ENCODE results near the gene SPEG. TPM values are rescaled to one million over a fixed set of nuclear protein-coding genes. Genes with fewer than 3 reads are reported as not detected.

Gene SPEG
- total and polyA plus RNA-seq, 2 of the 13 experiments (the other 11 are each of a cell fraction or from before 2014, with no cell fraction given): 0.18 to 0.24 TPM

- no peak overlapping the region for H3K9ac ChIP-seq (ENCODE audit: insufficient read depth, low read depth, low read length)
- ATAC-seq: no peak
- H3K4me3 ChIP-seq (replicated peaks in 1 of 3; ENCODE audit: insufficient read depth in 1 of 3, low read depth in 2 of 3, low read length in 3 of 3): no peak overlapping the region
- no peaks in the 10 kb centered on the region for H3K79me2 ChIP-seq (ENCODE audit: insufficient read depth, low read length)
- H3K36me3 ChIP-seq (replicated peaks in 1 of 2; ENCODE audit: control insufficient read depth in 1 of 2, insufficient read depth in 2 of 2, low read length in 2 of 2): no peaks in the 10 kb centered on the region
- no peak for DNase-seq (ENCODE audit: low spot score)
- ChIA-PET POLR2A (interaction anchor here (1.0 to 1.9 kb wide), 2 partner anchors 8 to 20 kb away, joined by 6 to 7 read pairs; partner anchors contain the start of gene GMPPA), CTCF (ENCODE audit: low intra/inter-chr PET ratio, low total read pairs) (no interaction called here)
- no peak overlapping the region for H3K27ac ChIP-seq (ENCODE audit: extremely low read length, insufficient read depth, low read length)
- in situ Hi-C loops (cut with HindIII; ENCODE audit: extremely low pct_ligation_motif_present, low pct_unique_long_range_greater_than_20kb): no loop called here
- no peak overlapping the region for H3K4me2 ChIP-seq (ENCODE audit: low read depth, low read length)
- BruUV-seq (replicated peaks): no TSS peak
- no peaks in the 10 kb centered on the region for H3K9me3 ChIP-seq (ENCODE audit: low read length)
- FAIRE-seq: no peak
- H2AFZ ChIP-seq (ENCODE audit: low read length): no peak overlapping the region
- peaks cover 29 to 96% of the 10 kb centered on the region in 2 experiments for H3K27me3 ChIP-seq (ENCODE audit: control insufficient read depth in 1 of 2, insufficient read depth in 2 of 2, low read length in 2 of 2)
- intact Hi-C loops (cut with micrococcal nuclease; ENCODE audit: unreplicated experiment): no loop called here
- H4K20me1 ChIP-seq (ENCODE audit: insufficient read depth, low read length): peaks cover 8% of the 10 kb centered on the region; the same call in 1 of the 2 replicates
- 18% methylated on average over 10 of the region's 10 CpGs for WGBS (ENCODE audit: low lambda C conversion rate)
- H3K4me1 ChIP-seq (ENCODE audit: insufficient read depth, low read length): peaks cover 36% of the 10 kb centered on the region; the same call in 1 of the 2 replicates
- no peak for TF ChIP-seq ZSCAN31 (CRISPR knock-in tag; IDR thresholded peaks at IDR 0.05; ENCODE audit: low read depth)
- TF ChIP-seq RFX1 (IDR thresholded peaks at IDR 0.05): no peak
- no peak for TF ChIP-seq ZMAT5 (CRISPR knock-in tag; IDR thresholded peaks at IDR 0.05; ENCODE audit: borderline replicate concordance, low read depth)
- TF ChIP-seq ZNF761 (CRISPR knock-in tag; conservative IDR thresholded peaks at IDR 0.05): no peak
- no peak for TF ChIP-seq ARID4A (CRISPR knock-in tag; IDR thresholded peaks at IDR 0.05; ENCODE audit: borderline replicate concordance)
- no peak for TF ChIP-seq SKI (IDR thresholded peaks at IDR 0.05; ENCODE audit: partially characterized antibody)
- TF ChIP-seq ZNF318 (CRISPR knock-in tag; IDR thresholded peaks at IDR 0.05): no peak
Measured at GRCh38 chr2:219517954-219518778, 83.5 kb downstream of the SPEG start.
